HG03175 (cell line): Measurements from ENCODE around the gene TECPR2.
"Not testable (repeated sequence)": the region's sequence is repeated elsewhere in the genome, so short reads cannot be mapped to it uniquely, and the experiment has no call there.

Experiments used
- ATAC-seq: cut with Tn5 transposase; IDR thresholded peaks from one replicate; pipeline ENCODE4 v1.9.1; 2021; ENCODE audit warnings: mild to moderate bottlenecking, moderate library complexity; ENCODE audit not compliant: unreplicated experiment

The TECPR2 gene

GRCh38 chr14:102333795-102334705 lies 28.7 kb upstream of the TECPR2 start:
- no peak for ATAC-seq

GRCh38 chr14:102335163-102335562 lies 27.6 kb upstream of the TECPR2 start:
- no peak for ATAC-seq

GRCh38 chr14:102338724-102339123 lies 24.0 kb upstream of the TECPR2 start:
- ATAC-seq = no peak

- ATAC-seq = no peak
Observed at GRCh38 chr14:102341566-102341965, 21.2 kb upstream of the TECPR2 start.

- ATAC-seq = no peak
Observed at GRCh38 chr14:102342238-102342637, 20.5 kb upstream of the TECPR2 start.

- no peak for ATAC-seq
Observed at GRCh38 chr14:102344084-102344483, 18.7 kb upstream of the TECPR2 start.

GRCh38 chr14:102344485-102344884 lies 18.3 kb upstream of the TECPR2 start:
- ATAC-seq = no peak

- no peak for ATAC-seq
Observed at GRCh38 chr14:102345232-102345631, 17.5 kb upstream of the TECPR2 start.

- ATAC-seq = no peak
Observed at GRCh38 chr14:102346645-102347044, 16.1 kb upstream of the TECPR2 start.

- ATAC-seq = no peak
Observed at GRCh38 chr14:102348376-102348775, 14.4 kb upstream of the TECPR2 start.

- ATAC-seq = no peak
Observed at GRCh38 chr14:102351023-102351422, 11.7 kb upstream of the TECPR2 start.

GRCh38 chr14:102351593-102351992 lies 11.1 kb upstream of the TECPR2 start:
- ATAC-seq = not testable (repeated sequence)

- ATAC-seq = no peak
Observed at GRCh38 chr14:102352213-102352612, 10.5 kb upstream of the TECPR2 start.

GRCh38 chr14:102353126-102353619 lies 9.6 kb upstream of the TECPR2 start:
- no peak for ATAC-seq

GRCh38 chr14:102356280-102356679 lies 6.5 kb upstream of the TECPR2 start:
- ATAC-seq = no peak

GRCh38 chr14:102359341-102359740 lies 3.4 kb upstream of the TECPR2 start:
- no peak for ATAC-seq

- ATAC-seq = no peak
Observed at GRCh38 chr14:102360388-102360787, 2.4 kb upstream of the TECPR2 start.

- peak; percentile 39 for ATAC-seq
Observed at GRCh38 chr14:102362084-102362483, 657 bp upstream of the TECPR2 start.

- ATAC-seq = peak; percentile 25
Observed at GRCh38 chr14:102363182-102363943, 622 bp downstream of the TECPR2 start.

- ATAC-seq = no peak
Observed at GRCh38 chr14:102370305-102370809, 7.6 kb downstream of the TECPR2 start.

- ATAC-seq = no peak
Observed at GRCh38 chr14:102371361-102371760, 8.6 kb downstream of the TECPR2 start.

- no peak for ATAC-seq
Observed at GRCh38 chr14:102373110-102373509, 10.4 kb downstream of the TECPR2 start.
